Peyer's patch (tissue), 4 donors: ENCODE results near the gene CDKAL1.

ENCODE experiments used
- CTCF ChIP-seq, 6 experiments: fragments of 450-650 bp in 4 of 6; fragments of 200-600 bp in 2 of 6; sonication (generic) in 1 of 6; IDR thresholded peaks; one replicate each; pipeline ENCODE4 v1.5.1; 2017 to 2019; ENCODE audit warnings: antibody characterized with exemption in 6 of 6, mild to moderate bottlenecking in 3 of 6, moderate library complexity in 1 of 6
- POLR2A ChIP-seq, 2 donors: fragments of 450-650 bp; IDR thresholded peaks; one replicate each; pipeline ENCODE4 v1.5.1; 2017; ENCODE audit warnings: antibody characterized with exemption in 2 of 2, mild to moderate bottlenecking in 2 of 2, moderate library complexity in 2 of 2

GRCh38 chr6:20853828-20854227, 319.6 kb downstream of the CDKAL1 start:
- TF ChIP-seq CTCF (IDR thresholded peaks at IDR 0.05), result no peak
- no peak for TF ChIP-seq POLR2A (IDR thresholded peaks at IDR 0.05)
